SK-N-SH (cell line): ENCODE measurements around the gene PMIS2.

Experiments
- CTCF ChIP-seq: fragments of 200-600 bp; sonication (generic); IDR thresholded peaks from 2 replicates; pipeline ENCODE4 v1.6.1; 2017; ENCODE audit warnings: antibody characterized with exemption, mild to moderate bottlenecking, moderate library complexity
- EP300 ChIP-seq, 2 experiments: IDR thresholded peaks; 2 replicates each; pipeline versions ENCODE4 v1.4.0 to v1.6.1; 2012; ENCODE audit warnings: borderline replicate concordance in 1 of 2, low read depth in 1 of 2, low read length in 1 of 2
- EZH2phosphoT487 ChIP-seq: fragments of 200-600 bp; sonication (generic); IDR thresholded peaks from 2 replicates; pipeline ENCODE4 v1.6.1; 2017; ENCODE audit warnings: low read depth, mixed run types, mild to moderate bottlenecking, antibody characterized with exemption, moderate library complexity, borderline replicate concordance
- FOXM1 ChIP-seq: IDR thresholded peaks from 2 replicates; pipeline ENCODE4 v1.4.0; 2012; ENCODE audit warnings: low read depth, mild to moderate bottlenecking
- GABPA ChIP-seq: IDR thresholded peaks from 2 replicates; pipeline ENCODE4 v1.4.0; 2012; ENCODE audit warnings: low read depth, mild to moderate bottlenecking
- NRF1 ChIP-seq: IDR thresholded peaks from 2 replicates; pipeline ENCODE4 v1.6.1; 2012; ENCODE audit warnings: low read depth, mild to moderate bottlenecking, low read length
- POLR2AphosphoS5 ChIP-seq: IDR thresholded peaks from 2 replicates; pipeline ENCODE4 v1.6.1; 2012; ENCODE audit warnings: low read depth, low read length
- RCOR1 ChIP-seq: fragments of 150-350 bp; IDR thresholded peaks from 2 replicates; pipeline ENCODE4 v1.6.1; 2017; ENCODE audit warnings: antibody characterized with exemption, low read length
- TCF12 ChIP-seq: IDR thresholded peaks from 2 replicates; pipeline ENCODE4 v1.4.0; 2012
- USF1 ChIP-seq: IDR thresholded peaks from 2 replicates; pipeline ENCODE4 v1.4.0; 2012; ENCODE audit warnings: low read depth, borderline replicate concordance

GRCh38 chr19:35595928-35596327 is 10.0 kb downstream of the PMIS2 start:
- no peak for TF ChIP-seq CTCF
- no peak for TF ChIP-seq EP300 (IDR thresholded peaks at IDR 0.05; ENCODE audit: borderline replicate concordance in 1 of 2, low read depth in 1 of 2, low read length in 1 of 2)
- TF ChIP-seq POLR2AphosphoS5: no peak
- no peak for TF ChIP-seq RCOR1
- no peak for TF ChIP-seq USF1
- TF ChIP-seq FOXM1: no peak
- no peak for TF ChIP-seq TCF12
- TF ChIP-seq GABPA: no peak
- no peak for TF ChIP-seq NRF1
- TF ChIP-seq EZH2phosphoT487: no peak
